Activated T-cell treated with anti-CD3 and anti-CD28 coated beads for 4 hours (primary cell): ENCODE data around the gene POU4F1.

ENCODE experiments used
- DNase-seq: peaks from one replicate; pipeline ENCODE4 v3.0.0-alpha.2; 2020

POU4F1 gene

DNA sequence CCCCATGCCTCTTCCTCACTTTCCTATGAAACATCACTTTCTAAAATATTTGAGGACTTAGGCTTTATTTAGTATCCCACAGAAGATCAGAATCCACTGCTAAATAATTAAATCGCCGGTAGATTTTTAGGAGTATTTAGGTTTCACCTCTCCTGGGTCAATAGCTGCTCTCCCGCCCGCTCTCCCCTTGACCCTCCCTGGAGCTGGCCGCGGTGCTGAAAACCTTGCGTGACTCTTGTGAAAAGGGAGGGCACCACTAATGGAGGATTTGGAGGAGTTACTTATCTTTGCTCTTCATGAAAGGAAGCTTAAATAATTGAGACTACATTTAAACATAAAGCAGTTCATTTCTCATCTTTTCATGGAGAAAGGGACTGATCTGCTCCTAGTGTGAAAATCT is 14.1 kb downstream of the POU4F1 start:
- no peak for DNase-seq

DNA sequence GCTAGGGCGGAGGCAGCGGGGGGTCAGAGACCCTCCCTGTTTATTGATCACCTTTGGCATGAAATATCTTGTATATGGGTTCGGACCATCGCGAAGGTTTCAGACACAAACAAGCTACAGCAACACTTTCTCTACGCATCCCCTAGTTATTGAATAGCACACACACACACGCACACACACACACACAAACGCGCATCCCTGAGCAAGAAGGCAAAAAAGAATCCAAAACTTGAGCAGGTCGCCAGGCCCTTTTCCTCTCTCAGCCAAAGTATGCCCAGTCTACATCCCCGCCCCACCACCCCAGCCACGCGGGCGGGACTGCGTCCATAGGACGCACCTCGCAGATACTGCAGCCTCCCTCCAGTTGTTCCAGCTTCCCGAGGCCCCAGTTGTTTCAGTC is 16.0 kb downstream of the POU4F1 start:
- DNase-seq, result no peak

DNA sequence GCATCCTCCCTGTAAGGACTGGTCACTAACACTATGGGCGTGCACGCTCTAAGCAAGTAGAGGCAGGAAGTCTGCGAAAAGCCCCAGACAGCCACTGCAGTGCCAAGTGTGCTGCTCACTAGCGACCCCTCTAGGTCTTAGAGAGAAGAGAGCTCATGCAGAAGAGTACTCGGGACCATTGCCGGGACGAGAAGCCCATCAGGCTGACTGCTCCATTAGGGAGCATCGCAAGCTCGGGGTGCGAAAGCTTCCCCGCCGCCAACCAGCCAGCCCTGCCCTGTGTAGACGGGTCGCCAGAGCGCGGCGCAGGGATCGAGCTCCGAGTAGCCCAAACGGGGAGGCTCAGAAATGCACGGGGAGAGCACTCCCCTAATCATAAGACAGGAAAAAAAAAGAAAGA is 16.6 kb downstream of the POU4F1 start:
- no peak for DNase-seq

DNA sequence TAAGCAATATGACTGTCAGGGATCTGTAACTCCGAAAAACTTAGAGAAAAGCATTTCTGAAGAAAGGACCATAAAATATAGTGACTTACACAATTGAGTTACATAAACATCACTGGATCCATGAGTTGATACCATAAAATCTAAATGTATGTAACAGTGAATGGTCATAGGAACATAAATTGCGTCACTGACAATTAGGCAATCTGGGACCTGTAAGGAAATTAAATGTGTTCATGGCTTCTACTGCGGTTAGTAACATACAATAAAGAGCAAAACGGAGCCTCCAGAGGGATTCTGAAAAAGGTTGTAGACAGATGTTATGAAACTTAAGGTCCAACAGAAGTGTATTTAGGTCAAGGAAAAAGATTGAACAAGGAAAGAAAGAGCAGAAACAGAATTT is 27.1 kb downstream of the POU4F1 start:
- no peak for DNase-seq

DNA sequence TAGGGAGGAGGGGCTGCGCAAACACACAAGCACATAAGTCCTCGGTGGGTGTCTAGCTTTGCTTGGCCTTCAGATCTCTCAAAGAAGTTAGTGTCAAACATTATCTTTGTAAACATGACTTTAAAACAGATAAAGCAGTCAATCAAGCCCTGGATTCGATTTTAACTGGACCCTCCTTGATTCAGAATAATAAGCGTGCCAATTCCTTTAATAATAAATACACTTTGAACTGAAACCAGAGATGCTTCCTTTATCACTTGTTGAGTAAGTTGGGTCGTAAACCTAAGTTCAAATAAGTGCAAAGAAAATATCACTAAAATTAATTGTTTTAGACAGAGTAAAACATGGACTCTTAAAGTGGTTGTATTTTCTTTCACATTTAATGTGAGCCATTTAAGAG is 30.9 kb downstream of the POU4F1 start:
- no peak for DNase-seq

DNA sequence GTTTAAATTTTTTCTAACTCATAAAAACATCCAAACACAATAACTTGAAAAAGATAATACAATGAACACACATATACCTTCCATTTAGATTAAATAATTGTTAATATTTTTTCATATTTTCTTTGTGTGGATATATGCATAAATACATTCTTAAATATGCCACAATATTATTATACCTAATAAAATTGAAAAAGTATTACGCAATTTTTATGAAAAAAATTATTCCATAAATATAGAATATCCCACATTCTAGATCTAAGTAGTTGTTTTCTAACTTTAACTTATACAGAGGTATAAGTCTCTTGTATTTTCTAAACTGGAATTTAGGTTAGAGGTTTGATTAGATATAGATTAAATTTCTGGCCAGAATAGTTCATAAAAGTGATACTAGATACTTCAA is 34.3 kb downstream of the POU4F1 start:
- no peak for DNase-seq

DNA sequence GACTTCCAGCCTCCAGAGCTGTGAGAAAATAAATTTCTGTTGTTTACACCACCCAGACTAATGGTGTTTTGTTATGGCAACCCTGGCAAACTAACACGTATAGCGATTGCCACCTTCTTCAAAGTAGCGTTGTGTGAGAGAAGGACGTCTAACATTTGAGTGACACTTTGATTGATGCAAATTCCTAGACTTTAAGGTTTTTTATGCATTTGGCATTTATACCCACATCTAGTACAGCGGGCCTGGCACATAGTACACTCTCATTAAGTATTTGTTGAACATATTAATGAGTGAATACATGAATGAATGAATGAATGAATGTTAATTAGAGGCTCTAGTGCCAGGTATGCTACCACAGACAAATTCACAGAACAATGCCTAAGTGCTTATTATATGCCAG is 36.7 kb downstream of the POU4F1 start:
- no peak for DNase-seq

DNA sequence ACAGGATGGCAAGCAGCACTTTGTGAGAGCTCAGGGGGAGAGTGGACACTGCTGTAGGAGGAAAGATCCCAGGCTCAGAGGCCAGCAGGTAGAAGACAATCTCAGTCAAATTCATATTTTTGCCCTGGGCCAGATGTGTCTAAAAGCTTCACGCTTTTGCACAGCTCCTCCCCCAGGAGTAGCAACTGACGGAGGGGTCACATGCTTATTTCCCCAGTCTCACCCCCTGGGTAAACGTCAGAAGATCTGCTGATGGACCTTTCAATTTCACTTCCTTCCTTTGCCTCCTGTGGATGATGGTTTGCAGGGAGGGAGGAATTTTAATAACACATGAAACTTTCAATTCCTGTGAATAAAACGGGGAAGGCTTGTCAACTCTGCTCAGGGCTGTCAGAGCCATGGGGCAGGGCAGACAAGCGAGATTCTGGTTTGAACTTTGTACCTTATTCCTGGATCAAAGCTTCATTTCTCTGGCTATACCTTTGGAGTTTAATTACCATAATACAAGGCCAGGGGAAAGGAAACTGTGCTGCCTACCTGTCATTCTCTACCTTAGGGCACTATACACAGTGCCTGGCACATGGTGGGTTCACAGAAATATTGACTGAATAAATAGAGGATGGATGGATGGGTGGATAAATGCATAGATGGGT is 41.0 kb downstream of the POU4F1 start:
- DNase-seq, result no peak
